ENCODE measurements around the gene CDK14.
"Not testable (repeated sequence)": the region's sequence is repeated elsewhere in the genome, so short reads cannot be mapped to it uniquely, and the experiment has no call there.

Gene CDK14

GRCh38 chr7:90717296-90718060 lies 121.4 kb downstream of the CDK14 start:
- no peak for DNase-seq

DNA sequence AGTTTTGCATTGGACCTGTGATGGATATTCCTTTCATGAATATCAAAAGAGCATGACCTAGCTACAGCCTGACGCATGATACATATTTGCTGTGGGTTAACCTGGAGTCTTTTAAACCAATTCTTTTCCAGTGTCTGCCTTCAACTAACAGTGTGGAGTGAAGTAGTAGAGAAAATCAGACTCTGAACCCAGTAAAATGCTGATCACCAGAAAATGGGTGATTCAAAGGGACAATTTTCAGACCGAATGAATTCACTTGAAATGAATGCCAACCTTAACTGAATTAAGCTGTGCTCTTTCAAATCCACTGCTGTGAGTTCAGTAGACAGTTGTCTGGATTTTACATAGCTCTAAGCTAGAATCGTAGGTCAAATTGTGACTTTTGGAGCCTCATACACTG lies 123.0 kb downstream of the CDK14 start:
- no peak for DNase-seq

DNA sequence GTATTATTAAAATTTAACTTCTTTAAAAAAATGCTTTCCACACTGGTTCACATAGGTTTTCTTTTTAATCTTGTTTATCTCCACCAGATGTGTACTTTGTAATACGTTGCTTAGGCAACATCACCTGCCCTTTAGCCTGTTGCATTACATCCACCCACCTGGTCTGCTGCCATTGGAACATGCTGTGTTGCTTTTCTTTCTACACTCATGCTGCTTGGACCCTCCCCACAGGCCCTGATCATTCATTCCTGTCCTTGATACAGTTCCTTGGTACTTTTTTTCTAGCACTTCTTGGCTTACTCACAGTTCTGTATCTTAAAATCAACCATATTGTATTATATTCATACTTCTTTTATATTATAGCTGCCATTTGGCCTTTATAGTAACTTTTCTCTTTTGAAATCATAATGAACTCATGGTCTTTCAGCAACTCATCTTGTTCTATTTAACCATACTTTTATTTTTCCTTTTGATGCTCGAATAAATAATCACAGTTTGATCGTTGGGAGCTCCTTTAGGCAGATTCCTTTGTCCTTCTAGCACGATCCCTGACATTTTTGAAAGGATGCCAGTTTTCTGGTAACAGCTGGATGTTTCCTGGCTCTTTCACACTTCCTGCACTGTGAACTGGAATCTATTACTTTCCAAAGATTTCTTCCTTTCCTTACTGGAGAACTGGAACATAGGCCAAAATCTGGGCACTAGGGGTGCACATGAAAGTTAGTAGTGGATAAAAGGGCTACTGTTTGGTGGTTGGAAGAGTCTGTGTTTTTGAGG lies 125.1 kb downstream of the CDK14 start:
- peak in 1 of 51 donors; percentile 5 for DNase-seq

GRCh38 chr7:90721869-90722431 lies 125.8 kb downstream of the CDK14 start:
- no peak for DNase-seq

DNA sequence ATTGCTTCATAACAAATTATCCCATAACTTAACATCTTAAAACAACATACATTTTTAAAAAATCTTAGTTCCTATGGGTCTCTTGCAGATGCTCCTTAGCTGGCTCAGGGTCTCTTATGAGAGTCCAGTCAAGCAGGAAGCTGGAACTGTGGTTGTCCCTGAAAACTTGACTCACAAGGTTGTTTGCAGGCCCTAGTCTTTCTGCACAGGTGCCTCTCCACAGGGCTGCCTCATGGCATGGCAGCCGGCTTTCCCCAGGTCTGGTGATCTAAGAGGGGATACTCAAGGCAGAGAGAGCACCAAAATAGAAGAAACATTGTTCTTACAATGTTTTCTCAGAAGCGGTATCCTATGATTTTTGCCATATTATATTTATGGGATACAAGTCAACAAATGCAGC lies 127.1 kb downstream of the CDK14 start:
- DNase-seq = no peak

DNA sequence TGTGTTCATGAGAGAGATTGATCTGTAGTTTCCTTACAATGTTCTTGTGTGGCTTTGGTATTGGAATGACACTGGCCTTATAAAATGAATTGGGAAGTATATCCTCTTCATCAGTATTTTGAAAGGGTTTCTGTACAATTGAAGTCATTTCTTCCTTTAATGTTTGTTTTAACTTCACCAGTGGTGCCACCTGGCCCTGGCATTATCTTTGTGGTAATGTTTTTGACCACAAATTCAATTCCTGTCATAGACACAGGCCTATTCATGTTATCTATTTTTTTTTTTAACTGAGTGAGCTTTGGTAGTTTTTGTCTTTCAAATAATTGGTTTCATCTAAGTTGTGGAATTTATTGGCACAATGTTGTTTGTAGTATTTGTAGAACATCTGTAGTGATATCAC lies 127.7 kb downstream of the CDK14 start:
- no peak for DNase-seq

- DNase-seq = no peak
Observed at GRCh38 chr7:90726120-90726519, 130.0 kb downstream of the CDK14 start.

- no peak for DNase-seq
Observed at GRCh38 chr7:90726623-90727022, 130.5 kb downstream of the CDK14 start.

DNA sequence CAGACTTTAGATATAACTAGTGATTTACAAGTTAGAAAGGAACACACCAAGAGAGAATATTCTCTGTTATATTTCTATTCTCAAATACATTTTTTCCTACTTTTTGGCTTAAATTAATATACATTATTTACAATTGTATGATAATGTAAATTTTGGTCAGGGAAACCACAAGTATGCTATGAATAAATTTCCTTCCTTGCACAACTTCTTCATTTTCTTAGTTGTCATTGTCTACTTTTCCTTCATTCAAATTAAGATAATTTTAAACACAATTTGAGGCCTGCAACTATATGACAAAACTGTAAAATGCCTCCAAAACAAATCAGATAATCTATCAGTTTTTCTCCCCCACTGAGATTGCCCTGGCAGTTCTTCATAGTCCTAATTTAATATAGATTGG lies 131.3 kb downstream of the CDK14 start:
- no peak for DNase-seq

GRCh38 chr7:90728568-90728967 lies 132.4 kb downstream of the CDK14 start:
- no peak for DNase-seq

- not testable (repeated sequence) for DNase-seq
Observed at GRCh38 chr7:90735611-90736280, 139.6 kb downstream of the CDK14 start.

DNA sequence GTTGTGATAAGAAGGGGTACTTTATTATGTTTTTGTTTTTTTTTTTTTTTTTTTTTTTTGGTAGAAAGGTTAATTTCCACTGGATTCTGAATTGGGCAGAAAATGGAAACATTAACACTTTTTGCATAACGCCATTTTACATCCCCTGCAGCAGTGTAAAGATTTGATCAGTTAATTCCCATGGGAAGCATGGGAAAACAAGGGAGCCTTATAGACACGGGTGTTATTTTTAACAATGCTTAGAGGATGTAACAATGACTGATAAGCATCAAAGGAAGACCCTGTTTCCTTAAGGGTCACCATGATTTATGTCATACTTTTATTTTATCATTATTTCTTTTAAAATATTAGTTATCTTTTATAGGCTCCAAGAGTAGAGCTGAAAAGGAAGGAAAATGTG lies 140.2 kb downstream of the CDK14 start:
- no peak for DNase-seq

DNA sequence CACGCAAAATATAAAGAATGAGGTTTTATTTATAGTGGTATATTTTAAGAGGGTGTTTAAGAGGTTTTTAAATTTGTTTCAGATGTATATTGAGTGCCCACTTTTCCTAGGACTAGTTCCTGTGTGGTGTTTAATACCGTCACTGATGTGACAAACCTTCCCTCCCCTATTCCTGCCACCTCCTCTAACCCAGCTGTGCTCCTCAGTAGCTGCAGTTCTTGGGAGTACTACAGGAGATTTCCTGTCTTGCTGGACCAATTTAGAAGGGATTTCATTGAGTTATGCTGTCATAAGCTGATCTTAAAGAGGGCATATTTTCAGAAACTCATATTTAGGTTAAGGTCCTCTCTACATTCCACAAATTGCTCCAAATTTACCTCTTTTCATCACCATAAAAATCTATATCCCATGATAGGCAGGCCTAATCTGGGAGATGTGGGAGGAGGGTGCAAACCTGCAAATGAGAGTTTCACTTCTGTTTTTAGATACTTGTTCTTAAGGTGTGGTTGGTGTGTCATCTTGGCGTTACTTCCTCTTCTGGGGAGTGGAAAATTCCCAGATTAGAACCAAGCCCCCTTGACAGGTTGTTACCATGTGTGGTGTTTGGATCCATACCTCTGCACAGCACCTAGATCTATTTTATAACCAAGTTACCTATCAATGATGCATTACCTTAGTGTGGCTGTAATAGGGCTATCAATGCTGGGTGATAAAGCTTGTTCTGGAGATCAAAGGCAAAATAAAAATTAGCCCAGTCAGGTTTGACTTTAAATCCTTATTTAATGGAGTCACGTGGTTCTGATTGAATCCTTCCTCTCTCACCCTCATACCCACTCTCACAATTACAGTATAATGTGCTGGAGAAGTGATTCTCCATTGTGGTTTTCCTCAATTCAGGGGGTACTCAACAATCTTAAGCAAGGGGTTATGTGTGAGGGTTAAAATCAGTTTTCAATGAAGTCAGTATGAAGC lies 141.1 kb downstream of the CDK14 start:
- DNase-seq = no peak

DNA sequence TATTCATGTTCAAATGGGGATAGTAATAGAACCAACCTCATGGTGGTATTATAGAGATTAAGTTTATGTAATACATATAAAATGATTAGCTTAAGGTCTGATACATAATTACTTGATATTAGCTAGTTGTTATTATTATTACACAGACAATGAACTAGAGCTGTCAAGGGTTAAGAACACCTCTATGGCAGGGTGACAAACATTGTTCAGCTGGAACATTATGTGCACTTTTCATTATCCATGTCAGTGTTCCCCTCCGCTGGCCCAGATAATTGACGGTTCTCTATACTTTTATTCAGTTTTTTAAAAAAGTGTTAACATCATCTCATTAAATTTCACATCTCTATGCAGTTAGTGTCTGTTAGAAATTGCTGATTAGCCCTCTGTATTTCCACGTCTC lies 142.1 kb downstream of the CDK14 start:
- no peak for DNase-seq

- DNase-seq = no peak
Observed at GRCh38 chr7:90739716-90740115, 143.6 kb downstream of the CDK14 start.

GRCh38 chr7:90740386-90740785 lies 144.3 kb downstream of the CDK14 start:
- DNase-seq = no peak

DNA sequence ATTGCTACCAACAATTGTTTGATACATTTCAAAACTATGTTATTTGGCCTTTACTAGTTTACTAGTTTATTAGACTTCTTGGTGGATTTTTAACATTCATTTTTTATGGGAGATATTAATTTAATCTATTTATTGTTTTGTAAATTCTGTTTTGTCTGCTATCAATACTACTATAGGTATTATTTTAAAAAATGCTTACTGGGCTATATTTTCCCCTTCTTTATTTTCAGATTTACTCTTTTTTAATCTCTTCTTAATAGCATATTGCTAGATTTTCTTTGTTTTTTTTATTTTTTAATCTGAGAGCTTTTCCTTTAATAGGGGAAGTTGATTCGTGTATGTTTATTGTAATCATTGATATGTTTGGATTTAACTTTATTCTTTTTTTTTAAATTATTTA lies 147.5 kb downstream of the CDK14 start:
- DNase-seq = no peak

- DNase-seq = no peak
Observed at GRCh38 chr7:90747516-90747915, 151.4 kb downstream of the CDK14 start.

GRCh38 chr7:90749262-90749661 lies 153.1 kb downstream of the CDK14 start:
- DNase-seq = no peak

DNA sequence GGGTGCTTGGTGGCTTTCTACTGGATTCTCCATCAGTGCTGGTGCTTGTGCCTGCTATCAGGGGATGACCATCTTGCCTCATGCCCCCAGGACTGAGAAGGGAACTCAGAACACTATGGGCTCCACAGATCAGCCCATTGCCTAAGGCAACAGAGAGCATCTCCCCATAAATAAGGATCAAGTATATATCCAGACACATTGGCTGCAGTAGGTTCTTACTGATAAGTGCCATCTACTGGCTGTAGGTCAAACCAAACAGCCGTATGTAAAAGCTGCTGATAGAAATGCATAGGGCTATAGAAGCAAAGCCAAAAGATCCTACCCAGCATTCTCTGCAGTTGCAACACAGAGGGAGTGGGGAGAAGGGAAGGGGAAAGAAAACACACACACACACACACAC lies 153.7 kb downstream of the CDK14 start:
- DNase-seq = no peak

- no peak for DNase-seq
Observed at GRCh38 chr7:90751595-90751994, 155.5 kb downstream of the CDK14 start.
